Stimulated activated naive CD8-positive, alpha-beta T cell treated with anti-CD3 and anti-CD28 coated beads, Interleukin-15, Interleukin-2, amounts not matched to agents 100 U/mL and 50 U/mL, for 24 hours (primary cell): ENCODE results near the gene SOSTDC1.

Experiments
- ATAC-seq: fragments of 150-1000 bp; cut with Tn5 transposase; one replicate; pipeline ENCODE4 v1.10.0; 2021
- DNase-seq: peaks from one replicate; pipeline ENCODE4 v3.0.0; 2021

The SOSTDC1 gene

GRCh38 chr7:16419859-16420258 is 45.7 kb downstream of the SOSTDC1 start:
- no peak for DNase-seq

GRCh38 chr7:16419126-16419525 is 46.4 kb downstream of the SOSTDC1 start:
- ATAC-seq, result no peak
- no peak for DNase-seq

More at GRCh38 chr7:16419859-16420258, 45.7 kb downstream of the SOSTDC1 start:
- ATAC-seq, result no peak

- ATAC-seq (no peak), DNase-seq (no peak)
Measured at GRCh38 chr7:16417906-16418305, 47.6 kb downstream of the SOSTDC1 start.

- no peak for DNase-seq
Measured at GRCh38 chr7:16416289-16417282, 49.0 kb downstream of the SOSTDC1 start.

GRCh38 chr7:16412274-16413254 is 53.0 kb downstream of the SOSTDC1 start:
- no peak for ATAC-seq

More at GRCh38 chr7:16416289-16417282, 49.0 kb downstream of the SOSTDC1 start:
- no peak for ATAC-seq

More at GRCh38 chr7:16412274-16413254, 53.0 kb downstream of the SOSTDC1 start:
- no peak for DNase-seq
